Neural progenitor cell (in vitro differentiated cells): Measurements from ENCODE around the gene SLC7A9.

Experiments used
- EZH2 ChIP-seq: fragments of 200-600 bp; sonication (generic); IDR thresholded peaks from 2 replicates; pipeline ENCODE4 v1.6.1; 2017; ENCODE audit warnings: antibody characterized with exemption, mild to moderate bottlenecking, moderate library complexity
- EZH2phosphoT487 ChIP-seq: fragments of 200-600 bp; sonication (generic); IDR thresholded peaks from 2 replicates; pipeline ENCODE4 v1.6.1; 2017; ENCODE audit warnings: antibody characterized with exemption
- TF ChIP-seq, protein P1 (sequence below): fragments of 200-600 bp; sonication (generic); IDR thresholded peaks from 2 replicates; pipeline ENCODE4 v1.5.1; 2017; ENCODE audit warnings: antibody characterized with exemption, mild to moderate bottlenecking

DNA sequence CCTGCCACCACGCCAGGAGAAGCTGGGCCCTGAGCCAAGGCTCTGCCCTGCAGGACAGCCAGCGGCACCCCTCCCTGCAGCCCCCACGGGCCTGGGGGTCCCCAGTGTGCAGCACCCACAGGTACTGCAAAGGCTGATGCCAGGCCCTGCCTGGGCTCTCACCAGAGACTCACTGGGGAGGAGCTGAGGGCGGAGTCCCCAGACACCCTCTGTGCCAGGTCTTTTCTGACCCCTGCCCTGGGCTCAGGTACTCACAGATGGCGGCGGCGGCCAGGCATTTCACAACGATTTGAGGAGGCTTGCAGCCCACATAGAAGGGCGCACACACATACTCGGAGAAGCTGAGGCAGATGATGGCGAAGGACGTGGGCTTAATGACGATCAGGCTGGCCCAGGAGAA, 5.7 kb downstream of the SLC7A9 start:
- TF ChIP-seq, protein P1, sequence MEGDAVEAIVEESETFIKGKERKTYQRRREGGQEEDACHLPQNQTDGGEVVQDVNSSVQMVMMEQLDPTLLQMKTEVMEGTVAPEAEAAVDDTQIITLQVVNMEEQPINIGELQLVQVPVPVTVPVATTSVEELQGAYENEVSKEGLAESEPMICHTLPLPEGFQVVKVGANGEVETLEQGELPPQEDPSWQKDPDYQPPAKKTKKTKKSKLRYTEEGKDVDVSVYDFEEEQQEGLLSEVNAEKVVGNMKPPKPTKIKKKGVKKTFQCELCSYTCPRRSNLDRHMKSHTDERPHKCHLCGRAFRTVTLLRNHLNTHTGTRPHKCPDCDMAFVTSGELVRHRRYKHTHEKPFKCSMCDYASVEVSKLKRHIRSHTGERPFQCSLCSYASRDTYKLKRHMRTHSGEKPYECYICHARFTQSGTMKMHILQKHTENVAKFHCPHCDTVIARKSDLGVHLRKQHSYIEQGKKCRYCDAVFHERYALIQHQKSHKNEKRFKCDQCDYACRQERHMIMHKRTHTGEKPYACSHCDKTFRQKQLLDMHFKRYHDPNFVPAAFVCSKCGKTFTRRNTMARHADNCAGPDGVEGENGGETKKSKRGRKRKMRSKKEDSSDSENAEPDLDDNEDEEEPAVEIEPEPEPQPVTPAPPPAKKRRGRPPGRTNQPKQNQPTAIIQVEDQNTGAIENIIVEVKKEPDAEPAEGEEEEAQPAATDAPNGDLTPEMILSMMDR, result no peak
- TF ChIP-seq EZH2phosphoT487 (no peak), EZH2 (no peak)
